C4-2B (cell line): ENCODE measurements around the gene MVK.

Experiments used
- H3K27ac ChIP-seq: fragments of 450-650 bp; 2 replicates; pipeline ENCODE4 v1.5.1; 2017
- ZFX ChIP-seq: fragments of 450-650 bp; IDR thresholded peaks from 2 replicates; pipeline ENCODE4 v1.6.1; 2017
- TF ChIP-seq, protein P1 (sequence below): fragments of 450-650 bp; conservative IDR thresholded peaks from 2 replicates; pipeline ENCODE4 v1.5.1; 2017; ENCODE audit warnings: mild to moderate bottlenecking

Gene MVK

DNA sequence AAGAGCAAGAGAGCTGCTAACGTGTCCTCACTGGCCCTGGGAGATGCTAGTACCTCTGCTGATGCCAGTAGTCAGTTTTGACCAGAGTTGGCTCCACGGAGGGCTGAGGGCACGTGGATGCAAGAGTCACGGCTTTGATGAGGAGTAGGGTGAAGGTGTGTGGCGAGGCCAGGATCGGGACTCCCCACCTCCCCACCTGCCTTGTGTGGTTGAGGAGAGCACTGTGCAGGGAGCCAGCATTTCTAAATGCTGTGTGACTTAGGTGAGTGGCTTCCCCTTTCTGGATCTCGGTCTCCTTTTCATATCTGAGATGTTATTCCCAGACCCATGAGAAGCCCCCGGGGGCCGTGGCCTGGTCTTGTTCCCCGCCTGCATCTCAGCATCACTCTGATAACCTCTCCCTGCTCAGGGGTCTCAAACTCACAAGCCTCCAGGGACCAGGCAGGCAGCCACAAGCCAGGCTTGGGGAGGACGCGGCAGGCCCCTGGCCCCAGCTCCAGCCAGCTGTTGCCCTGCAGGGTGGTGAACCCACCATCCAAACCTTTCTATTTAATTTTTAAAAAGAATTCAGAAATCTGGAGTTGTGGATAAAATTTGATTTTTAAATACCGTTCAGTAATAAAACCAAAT is 32.1 kb downstream of the MVK start:
- no peak for TF ChIP-seq ZFX
- TF ChIP-seq, protein P1, sequence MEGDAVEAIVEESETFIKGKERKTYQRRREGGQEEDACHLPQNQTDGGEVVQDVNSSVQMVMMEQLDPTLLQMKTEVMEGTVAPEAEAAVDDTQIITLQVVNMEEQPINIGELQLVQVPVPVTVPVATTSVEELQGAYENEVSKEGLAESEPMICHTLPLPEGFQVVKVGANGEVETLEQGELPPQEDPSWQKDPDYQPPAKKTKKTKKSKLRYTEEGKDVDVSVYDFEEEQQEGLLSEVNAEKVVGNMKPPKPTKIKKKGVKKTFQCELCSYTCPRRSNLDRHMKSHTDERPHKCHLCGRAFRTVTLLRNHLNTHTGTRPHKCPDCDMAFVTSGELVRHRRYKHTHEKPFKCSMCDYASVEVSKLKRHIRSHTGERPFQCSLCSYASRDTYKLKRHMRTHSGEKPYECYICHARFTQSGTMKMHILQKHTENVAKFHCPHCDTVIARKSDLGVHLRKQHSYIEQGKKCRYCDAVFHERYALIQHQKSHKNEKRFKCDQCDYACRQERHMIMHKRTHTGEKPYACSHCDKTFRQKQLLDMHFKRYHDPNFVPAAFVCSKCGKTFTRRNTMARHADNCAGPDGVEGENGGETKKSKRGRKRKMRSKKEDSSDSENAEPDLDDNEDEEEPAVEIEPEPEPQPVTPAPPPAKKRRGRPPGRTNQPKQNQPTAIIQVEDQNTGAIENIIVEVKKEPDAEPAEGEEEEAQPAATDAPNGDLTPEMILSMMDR: no peak
- H3K27ac ChIP-seq: no peak overlapping the region

- TF ChIP-seq, protein P1: no peak
- no peak for TF ChIP-seq ZFX
- no peak overlapping the region for H3K27ac ChIP-seq
Observed at GRCh38 chr12:109606320-109607028, 32.9 kb downstream of the MVK start.

DNA sequence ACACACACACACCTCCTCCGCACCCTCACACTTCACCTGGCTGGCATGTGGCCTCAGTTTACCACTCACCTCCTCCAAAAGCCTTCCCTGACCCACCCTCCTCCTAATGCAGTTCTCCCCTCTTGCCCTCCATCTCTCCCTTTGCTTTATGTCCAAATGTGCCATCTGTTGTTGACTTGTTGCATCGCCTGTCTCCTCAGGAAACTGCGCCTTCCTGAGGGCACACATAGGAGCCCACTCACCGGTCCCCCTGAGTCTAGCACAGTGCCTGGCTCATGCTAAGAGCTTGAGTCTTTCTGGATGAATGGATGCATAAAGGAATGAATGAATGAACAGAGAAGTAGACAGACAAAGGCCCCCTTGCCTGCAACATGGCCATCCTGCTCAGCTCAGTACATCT is 34.0 kb downstream of the MVK start:
- no peak for TF ChIP-seq ZFX
- TF ChIP-seq, protein P1: no peak
- H3K27ac ChIP-seq: no peak overlapping the region

DNA sequence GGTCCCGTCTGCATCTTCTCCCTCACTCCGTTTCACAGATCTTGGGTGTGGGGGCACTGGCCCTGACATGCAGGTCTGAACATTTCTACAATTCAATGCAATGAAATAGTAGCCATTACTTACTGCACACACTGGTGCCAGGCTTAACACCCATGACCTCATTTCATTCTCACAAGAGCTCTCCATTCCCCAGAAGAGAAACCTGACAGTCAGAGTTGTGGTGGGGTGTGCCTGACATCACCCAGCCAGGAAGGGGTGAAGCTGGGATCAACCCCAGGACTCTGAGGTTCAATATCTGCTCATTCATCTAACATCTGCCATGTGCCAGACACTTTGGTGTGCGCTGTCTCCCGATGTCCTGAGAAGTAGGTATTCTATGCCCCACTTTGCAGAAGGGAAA is 34.7 kb downstream of the MVK start:
- TF ChIP-seq, protein P1: no peak
- TF ChIP-seq ZFX: no peak
- no peak overlapping the region for H3K27ac ChIP-seq

GRCh38 chr12:109608793-109609192 is 35.2 kb downstream of the MVK start:
- TF ChIP-seq ZFX: no peak
- TF ChIP-seq, protein P1: no peak
- H3K27ac ChIP-seq: no peak overlapping the region

DNA sequence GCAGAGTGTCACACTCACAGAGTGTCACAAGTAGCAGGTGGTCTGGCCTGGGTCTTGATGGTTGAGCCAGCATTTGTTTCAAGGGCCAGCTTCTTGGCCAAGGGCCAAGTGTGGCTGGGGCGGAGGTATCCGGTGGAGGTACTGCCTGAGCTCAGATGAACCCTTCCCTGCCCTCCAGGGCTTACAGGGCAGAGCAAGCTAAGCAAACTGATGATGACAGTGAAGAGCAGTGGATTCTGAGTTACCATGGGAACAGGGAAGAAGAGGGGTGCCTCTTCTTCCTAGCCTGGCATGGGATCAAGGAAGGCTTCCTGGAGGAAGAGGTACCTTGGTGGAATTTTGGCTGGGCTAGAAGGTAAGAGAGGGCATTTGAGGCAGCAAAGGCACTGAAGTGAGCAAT is 35.7 kb downstream of the MVK start:
- H3K27ac ChIP-seq: no peak overlapping the region
- TF ChIP-seq, protein P1: no peak
- no peak for TF ChIP-seq ZFX

DNA sequence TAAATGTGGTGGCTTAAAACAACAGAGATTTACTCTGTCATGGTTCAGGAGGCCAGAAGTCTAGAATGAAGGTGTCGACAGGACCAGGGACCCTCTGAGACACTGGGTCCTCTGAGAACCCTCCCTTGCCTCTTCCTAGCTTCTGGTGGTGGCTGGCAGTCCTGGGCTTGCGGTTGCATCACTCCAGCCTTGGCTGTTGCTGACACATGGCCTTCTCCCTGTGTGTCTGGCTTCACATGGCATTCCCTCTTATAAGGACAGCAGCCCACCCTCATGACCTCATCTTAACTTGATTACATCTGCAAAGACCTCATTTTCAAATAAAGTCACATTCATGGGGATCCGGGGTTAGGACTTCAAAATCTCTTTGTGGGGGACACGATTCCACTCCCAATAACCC is 36.9 kb downstream of the MVK start:
- H3K27ac ChIP-seq: no peak overlapping the region
- TF ChIP-seq, protein P1: no peak
- no peak for TF ChIP-seq ZFX
